Stomach (tissue), 9 donors: ENCODE data around the gene SLFN13. TPM values are rescaled to one million over a fixed set of nuclear protein-coding genes. Genes with fewer than 3 reads are reported as not detected.

Experiments used
- DNase-seq, 2 donors: peaks; one replicate each; pipeline versions ENCODE4 v3.0.0 to v3.0.0-alpha.2; 2013 to 2019
- H3K27ac ChIP-seq, 5 donors: fragments of 200-600 bp in 4 of 5; sonication (generic) in 4 of 5; one replicate each; pipeline ENCODE4 v1.5.1; 2013 to 2019; ENCODE audit warnings: mild to moderate bottlenecking in 1 of 5, moderate library complexity in 1 of 5
- H3K27me3 ChIP-seq, 3 donors: fragments of 200-600 bp; sonication (generic); one replicate each; pipeline ENCODE4 v1.5.1; 2017 to 2019; ENCODE audit warnings: mixed run types in 1 of 3
- H3K36me3 ChIP-seq, 4 donors: fragments of 200-600 bp; sonication (generic); 1 replicate in 3 of 4; 2 replicates in 1 of 4; pipeline ENCODE4 v1.5.1; 2016 to 2019
- H3K4me1 ChIP-seq, 4 donors: fragments of 200-600 bp; sonication (generic); one replicate each; pipeline ENCODE4 v1.5.1; 2016 to 2019
- H3K4me3 ChIP-seq, 4 donors: fragments of 200-600 bp; sonication (generic) in 3 of 4; one replicate each; pipeline ENCODE4 v1.5.1; 2016 to 2019; ENCODE audit warnings: mild to moderate bottlenecking in 1 of 4
- H3K9me3 ChIP-seq, 4 donors: fragments of 200-600 bp; sonication (generic); one replicate each; pipeline ENCODE4 v1.5.1; 2016 to 2019
- EP300 ChIP-seq: sonication (generic); formaldehyde crosslinking; IDR thresholded peaks from one replicate; pipeline ENCODE4 v1.6.1; 2017; ENCODE audit warnings: antibody characterized with exemption
- POLR2A ChIP-seq, 4 donors: fragments of 450-650 bp; IDR thresholded peaks; one replicate each; pipeline ENCODE4 v1.6.1; 2016; ENCODE audit warnings: antibody characterized with exemption in 4 of 4, control low read depth in 2 of 4, mild to moderate bottlenecking in 1 of 4, moderate library complexity in 1 of 4
- POLR2AphosphoS5 ChIP-seq, 3 donors: sonication (generic); formaldehyde crosslinking; IDR thresholded peaks; one replicate each; pipeline ENCODE4 v1.6.1; 2016; ENCODE audit warnings: antibody characterized with exemption in 3 of 3
- WGBS, 5 donors: extraction: QIAGEN DNeasy Blood & Tissue Kit in 3 of 5; methylation state at CpG; one replicate each; pipeline versions ENCODE4 v1.1.5 to v1.1.7; 2013 to 2018; 5-methylcytosine and 5-hydroxymethylcytosine counted together
- intact Hi-C: fragments of 100-400 bp; cut with DNase I; formaldehyde crosslinking; loops from one replicate; pipeline ENCODE4 v1.15.1; 2023; ENCODE audit warnings: low total_unique reads
- polyA plus RNA-seq, 3 donors: library from polyadenylated mRNA; stranded (reverse); fragments of 200-250 nt; gene quantifications; one replicate each; pipeline ENCODE4 v1.2.3, GENCODE V29; 2013
- total RNA-seq, 5 donors: library from RNA; depleted of rRNA; stranded (reverse); fragments of >200 nt; gene quantifications; one replicate each; pipeline versions ENCODE4 v1.1.0 to v1.2.3, GENCODE V29; 2014 to 2016
- TF ChIP-seq, protein P1 (sequence below), 7 experiments: fragments of 450-650 bp in 4 of 7; fragments of 200-600 bp in 3 of 7; sonication (generic) in 3 of 7; IDR thresholded peaks; one replicate each; pipeline ENCODE4 v1.5.1; 2016 to 2019; ENCODE audit warnings: antibody characterized with exemption in 7 of 7, control low read depth in 2 of 7, mild to moderate bottlenecking in 1 of 7
- donor health status: healthy with polysubstance abuse.
- donor health status: Bipolar disorder and iron deficiency.
- donor health status: healthy.

SLFN13 gene
- total and polyA plus RNA-seq, 8 donors: 0.87 to 25.0 (median 2.7) TPM

- TF ChIP-seq, protein P1, sequence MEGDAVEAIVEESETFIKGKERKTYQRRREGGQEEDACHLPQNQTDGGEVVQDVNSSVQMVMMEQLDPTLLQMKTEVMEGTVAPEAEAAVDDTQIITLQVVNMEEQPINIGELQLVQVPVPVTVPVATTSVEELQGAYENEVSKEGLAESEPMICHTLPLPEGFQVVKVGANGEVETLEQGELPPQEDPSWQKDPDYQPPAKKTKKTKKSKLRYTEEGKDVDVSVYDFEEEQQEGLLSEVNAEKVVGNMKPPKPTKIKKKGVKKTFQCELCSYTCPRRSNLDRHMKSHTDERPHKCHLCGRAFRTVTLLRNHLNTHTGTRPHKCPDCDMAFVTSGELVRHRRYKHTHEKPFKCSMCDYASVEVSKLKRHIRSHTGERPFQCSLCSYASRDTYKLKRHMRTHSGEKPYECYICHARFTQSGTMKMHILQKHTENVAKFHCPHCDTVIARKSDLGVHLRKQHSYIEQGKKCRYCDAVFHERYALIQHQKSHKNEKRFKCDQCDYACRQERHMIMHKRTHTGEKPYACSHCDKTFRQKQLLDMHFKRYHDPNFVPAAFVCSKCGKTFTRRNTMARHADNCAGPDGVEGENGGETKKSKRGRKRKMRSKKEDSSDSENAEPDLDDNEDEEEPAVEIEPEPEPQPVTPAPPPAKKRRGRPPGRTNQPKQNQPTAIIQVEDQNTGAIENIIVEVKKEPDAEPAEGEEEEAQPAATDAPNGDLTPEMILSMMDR (IDR thresholded peaks at IDR 0.05): no peak
- no peak for TF ChIP-seq EP300
- TF ChIP-seq POLR2A (IDR thresholded peaks at IDR 0.05): no peak
- no peak for TF ChIP-seq POLR2AphosphoS5 (IDR thresholded peaks at IDR 0.05)
- H3K4me1 ChIP-seq: peaks cover 0 to 27% (median 19%) of the 10 kb centered on the region in 4 donors
- H3K4me3 ChIP-seq: peak overlapping the region; percentile 46 to 67 (median 60)
- DNase-seq: peak in 1 of 2 donors; percentile 49
- H3K9me3 ChIP-seq: no peaks in the 10 kb centered on the region
- WGBS, 5 donors: 40 to 50% (median 43%) methylated on average over 3 of the region's 3 CpGs
- H3K27me3 ChIP-seq: peaks cover 0 to 52% (median 0%) of the 10 kb centered on the region in 3 donors
- H3K36me3 ChIP-seq: peaks cover 0 to 5% (median 0%) of the 10 kb centered on the region in 4 donors
- intact Hi-C loops: no loop called here
- H3K27ac ChIP-seq: peak overlapping the region in 4 of 5 donors; percentile 54 to 82 (median 80)
Measured at GRCh38 chr17:35447499-35447898, 1.1 kb downstream of the SLFN13 start.

- DNase-seq: no peak
- peaks cover 6 to 10% (median 7%) of the 10 kb centered on the region in 4 donors for H3K4me1 ChIP-seq
- no peak overlapping the region for H3K27ac ChIP-seq
- H3K27me3 ChIP-seq: no peaks in the 10 kb centered on the region
- H3K36me3 ChIP-seq: no peaks in the 10 kb centered on the region
- H3K4me3 ChIP-seq: no peak overlapping the region
- no peaks in the 10 kb centered on the region for H3K9me3 ChIP-seq
- intact Hi-C loops: no loop called here
- no peak for TF ChIP-seq EP300
- TF ChIP-seq POLR2A (IDR thresholded peaks at IDR 0.05): no peak
- TF ChIP-seq, protein P1 (IDR thresholded peaks at IDR 0.05): no peak
- TF ChIP-seq POLR2AphosphoS5 (IDR thresholded peaks at IDR 0.05): no peak
Measured at GRCh38 chr17:35438433-35438832, 10.1 kb downstream of the SLFN13 start.

DNA sequence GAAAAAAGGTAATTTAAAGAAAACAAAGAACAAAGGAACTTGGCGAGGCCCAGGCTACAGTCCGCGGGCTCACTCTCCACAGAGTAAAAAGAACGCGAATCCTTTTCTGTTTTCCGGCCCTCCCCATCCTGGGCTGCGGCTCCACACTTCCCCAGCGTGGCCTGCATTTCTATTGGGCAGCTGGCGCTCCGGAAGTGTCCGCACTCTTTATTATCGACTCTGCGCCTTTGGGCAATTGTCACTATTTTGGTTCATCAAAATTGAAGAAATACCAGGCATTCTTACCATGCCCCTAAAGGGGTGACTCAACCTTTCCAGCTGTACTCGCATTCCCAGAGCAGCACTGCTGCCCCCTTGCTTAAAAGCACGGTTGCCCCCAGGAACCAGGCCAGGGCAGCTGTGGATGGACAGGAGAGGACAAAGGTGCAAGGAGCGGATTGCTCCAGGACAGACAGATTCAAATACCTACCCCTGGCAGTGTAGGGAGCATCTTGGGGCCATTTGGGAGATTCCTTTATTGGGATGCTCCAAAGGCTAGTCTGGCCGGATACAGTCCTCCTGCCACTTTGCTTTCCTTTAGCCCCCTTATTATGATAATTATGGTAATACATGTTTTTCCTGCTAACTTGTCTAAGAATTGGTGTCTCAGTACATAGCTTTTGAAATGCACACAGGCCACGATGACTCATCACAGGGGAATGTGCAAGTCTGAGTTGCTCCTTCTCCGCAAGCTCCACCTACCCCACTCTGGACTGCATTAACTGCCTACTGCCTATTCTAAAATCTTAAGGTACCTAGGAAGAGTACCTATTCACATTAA is 15.3 kb downstream of the SLFN13 start:
- Histone ChIP-seq H3K9me3 (no peaks in the 10 kb centered on the region), H3K27me3 (no peaks in the 10 kb centered on the region), H3K27ac (peak overlapping the region; percentile 69 to 91 (median 84)), H3K36me3 (no peaks in the 10 kb centered on the region), H3K4me3 (peak overlapping the region; percentile 42 to 60 (median 55)), H3K4me1 (peaks cover 10 to 26% (median 21%) of the 10 kb centered on the region in 4 donors)
- WGBS, 5 donors: 5 to 21% (median 18%) methylated on average over 19 of the region's 19 CpGs
- peak; percentile 69 to 95 for DNase-seq
- TF ChIP-seq, protein P1 (IDR thresholded peaks at IDR 0.05): peak in 1 of 7 experiments; percentile 6
- TF ChIP-seq POLR2A (IDR thresholded peaks at IDR 0.05): no peak
- peak in 1 of 3 donors; percentile 62 for TF ChIP-seq POLR2AphosphoS5 (IDR thresholded peaks at IDR 0.05)
- intact Hi-C loops: no loop called here

DNA sequence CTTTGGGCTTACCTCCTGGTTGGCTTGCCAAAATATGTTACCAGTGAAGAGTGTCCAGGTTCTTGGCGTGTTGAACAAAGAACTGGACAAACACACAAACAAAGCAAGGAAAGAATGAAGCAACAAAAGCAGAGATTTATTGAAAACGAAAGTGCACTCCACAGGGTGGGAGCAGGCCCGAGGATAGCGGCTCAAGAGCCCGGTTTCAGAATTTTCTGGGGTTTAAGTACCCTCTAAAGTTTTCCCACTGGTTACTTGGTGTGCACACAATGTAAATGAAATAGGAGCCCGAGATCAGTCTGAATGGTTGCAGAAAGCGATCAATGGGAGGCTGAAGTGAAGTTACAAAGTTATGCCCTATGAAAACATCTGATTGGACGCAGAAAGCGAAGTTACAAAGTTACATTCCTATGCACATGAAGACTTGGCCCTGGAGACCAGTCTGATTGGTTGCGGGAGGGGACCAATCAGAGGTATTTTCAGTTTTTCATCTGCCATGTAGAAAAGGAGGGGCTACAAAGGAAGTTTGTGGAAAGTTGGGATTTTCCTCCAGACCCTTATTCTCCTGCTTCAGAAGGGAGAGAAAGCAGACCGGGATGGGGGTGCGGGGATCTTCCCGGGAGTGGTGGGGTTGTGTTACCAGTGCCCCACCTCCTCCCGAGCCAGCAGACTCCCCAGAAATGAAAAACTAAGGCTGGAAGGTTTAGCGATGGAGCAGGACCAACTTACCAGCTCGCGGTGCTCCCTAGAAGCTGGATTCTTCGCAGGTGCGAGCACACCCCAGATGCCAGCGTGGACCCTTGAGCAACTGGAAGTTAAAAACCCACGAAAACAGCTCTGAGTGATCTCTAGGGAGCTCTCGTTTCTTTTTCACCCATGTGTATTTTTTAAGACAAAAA is 16.1 kb downstream of the SLFN13 start, which contains the start of gene SLFN12:
SLFN12 (minus strand) TSS at position 325 of the 899 bp plus-strand sequence. CDS start 9,472 bp downstream, outside the sequence.
- DNase-seq: peak; percentile 53 to 95
- H3K27ac ChIP-seq: peak within 1 kb of the TSS; percentile 69 to 91 (median 84)
- H3K27me3 ChIP-seq: no peaks in the 10 kb centered on the region
- H3K4me3 ChIP-seq: peak within 1 kb of the TSS; percentile 42 to 60 (median 55)
- WGBS, 5 donors: 5 to 39% (median 16%) methylated on average over 21 to 22 of the region's 22 CpGs
- peaks cover 10 to 26% (median 21%) of the 10 kb centered on the region in 4 donors for H3K4me1 ChIP-seq
- H3K9me3 ChIP-seq: no peaks in the 10 kb centered on the region
- intact Hi-C loops: no loop called here
- TF ChIP-seq POLR2AphosphoS5 (IDR thresholded peaks at IDR 0.05): peak in 1 of 3 donors; percentile 27
- TF ChIP-seq, protein P1 (IDR thresholded peaks at IDR 0.05): no peak
- H3K36me3 ChIP-seq: no peaks in the 10 kb centered on the region
